Stimulated activated CD4-positive, alpha-beta T cell treated with anti-CD3 and anti-CD28 coated beads, Interleukin-15, amount 100 ng/mL, for 1 hour (primary cell): ENCODE results near the gene TMPRSS2.

Source experiments
- DNase-seq, 2 donors: peaks; one replicate each; pipeline ENCODE4 v3.0.0-alpha.2; 2020; ENCODE audit warnings: low read depth in 1 of 2, low spot score in 1 of 2

TMPRSS2 gene

DNA sequence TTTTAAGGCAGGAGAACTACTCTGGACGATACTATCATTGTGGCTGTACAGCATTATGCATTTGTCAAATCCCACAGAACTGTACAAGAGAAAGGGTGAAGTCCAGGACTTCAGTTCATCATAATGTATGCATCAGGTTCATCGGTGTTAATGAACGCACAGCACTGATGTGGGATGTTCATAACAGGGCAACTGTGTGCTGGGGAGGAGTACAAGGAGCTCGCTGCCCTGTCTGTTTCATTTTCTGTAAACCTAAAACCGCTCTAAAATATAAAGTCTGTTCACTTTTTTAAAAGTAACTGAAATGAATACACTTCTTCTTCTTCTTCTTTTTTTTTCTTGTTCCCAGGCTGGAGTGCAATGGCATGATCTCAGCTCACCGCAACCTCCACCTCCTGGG is 25.0 kb downstream of the TMPRSS2 start:
- no peak for DNase-seq

GRCh38 chr21:41482301-41482700 is 25.7 kb downstream of the TMPRSS2 start:
- no peak for DNase-seq

DNA sequence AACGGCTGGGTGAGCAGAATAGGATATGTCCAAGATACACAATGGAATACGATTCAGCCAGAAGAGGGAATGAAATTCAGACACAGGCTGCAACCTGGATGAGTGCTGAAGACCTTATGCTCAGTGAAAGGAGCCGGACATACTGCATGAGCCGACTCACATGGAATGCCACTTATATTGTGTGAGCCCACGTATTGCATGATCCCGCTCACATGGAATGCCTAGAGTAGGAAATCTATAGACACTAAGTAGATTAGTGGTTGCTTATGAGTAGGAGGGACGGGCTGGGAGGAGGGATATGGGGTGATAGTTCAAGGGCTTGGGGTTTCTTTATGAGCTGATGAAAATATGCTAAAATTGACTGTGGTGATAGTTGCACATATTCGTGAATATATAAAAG is 26.8 kb downstream of the TMPRSS2 start:
- DNase-seq, result no peak

GRCh38 chr21:41480086-41480690 is 27.8 kb downstream of the TMPRSS2 start:
- DNase-seq, result no peak

DNA sequence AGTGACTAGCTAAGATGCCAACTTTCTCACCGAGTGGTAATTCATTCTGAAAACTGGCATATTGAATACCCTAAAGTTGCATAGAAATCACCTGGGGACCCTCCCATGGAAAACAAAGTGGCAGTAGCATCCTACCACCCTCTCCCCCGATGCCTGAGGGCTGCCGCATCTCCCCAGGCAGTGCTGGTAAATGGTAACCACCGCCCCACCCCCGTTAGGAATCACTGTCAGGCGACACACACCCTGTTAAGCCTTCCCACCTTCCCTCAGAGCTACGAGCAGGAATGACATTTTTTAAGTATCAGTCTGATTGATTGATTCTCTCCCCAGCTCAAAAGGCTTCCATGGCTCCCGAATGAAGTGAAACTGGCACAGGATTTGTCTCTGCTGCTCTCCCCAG is 28.3 kb downstream of the TMPRSS2 start:
- no peak for DNase-seq

DNA sequence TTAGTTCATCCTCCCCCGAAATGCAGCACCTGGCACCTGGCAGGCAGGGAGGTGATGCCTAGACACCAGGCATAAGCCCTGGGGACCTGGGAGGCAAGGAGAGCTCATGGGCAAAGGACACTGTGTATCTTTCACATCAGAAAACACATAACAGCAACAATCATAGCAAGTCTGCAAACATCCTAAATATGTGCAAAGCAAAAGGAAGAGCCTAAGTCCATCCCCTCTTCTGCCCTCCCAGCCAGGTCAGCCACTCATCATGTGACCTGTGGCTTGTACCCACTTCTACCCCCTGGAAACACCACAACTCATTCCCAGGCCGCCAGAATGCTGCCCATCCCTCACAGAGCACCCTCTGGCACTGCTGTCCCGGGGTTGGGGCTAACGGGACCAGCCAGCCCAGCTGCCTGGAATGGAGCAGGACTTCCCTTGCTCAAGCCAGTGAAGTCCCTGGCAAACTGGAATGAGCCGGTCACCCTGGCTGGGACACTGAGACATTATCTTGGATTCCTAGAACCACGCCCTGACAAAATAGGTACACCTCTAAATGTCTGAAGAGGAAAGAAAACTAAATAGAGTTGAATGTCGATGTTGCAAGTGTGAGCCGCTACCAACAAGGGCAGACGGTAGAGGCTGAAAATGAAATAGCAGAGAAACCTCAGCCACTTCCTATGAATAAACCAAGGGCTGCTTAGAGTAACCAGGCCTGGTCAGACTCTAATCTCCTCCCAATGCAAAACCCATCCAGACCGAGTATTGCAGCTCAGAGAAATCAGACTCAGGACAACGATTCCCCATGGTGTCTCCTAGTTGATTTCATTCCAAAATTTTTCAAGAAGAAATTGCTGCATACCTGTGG is 29.4 kb downstream of the TMPRSS2 start:
- no peak for DNase-seq

DNA sequence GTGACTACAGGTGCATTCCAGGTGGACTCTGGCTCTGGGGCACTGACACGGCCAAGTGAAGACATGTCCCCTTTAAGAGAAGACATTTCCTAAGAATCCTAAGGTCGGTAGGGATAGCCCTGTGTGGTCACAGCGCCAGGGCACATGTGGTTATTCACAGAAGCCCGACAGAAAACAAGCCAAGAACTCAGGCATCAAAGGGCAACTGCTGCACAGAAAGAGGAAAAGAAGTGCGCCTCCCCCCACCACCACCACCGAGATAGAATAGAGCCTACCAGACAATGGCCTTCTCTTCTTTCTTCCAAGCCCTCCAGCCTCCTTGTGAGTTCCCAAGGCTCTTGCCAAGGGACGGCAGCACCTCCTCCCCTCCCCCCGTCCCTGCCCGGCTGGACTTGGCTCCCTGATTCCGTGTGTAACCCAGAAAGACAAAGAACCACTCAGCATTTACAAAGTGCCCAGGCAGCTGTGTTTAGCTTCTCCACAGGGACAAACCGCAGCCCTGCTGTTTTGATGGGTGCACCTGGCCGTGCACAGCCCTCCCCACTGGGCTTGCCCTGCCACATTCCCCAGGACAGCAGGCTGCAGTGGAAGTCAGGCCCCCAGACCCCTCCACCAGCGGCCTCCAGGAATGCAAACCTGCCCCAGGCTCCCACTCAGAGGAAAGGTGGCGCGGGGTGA is 30.2 kb downstream of the TMPRSS2 start:
- no peak for DNase-seq

- DNase-seq, result no peak
These were observed 32.1 kb downstream of the TMPRSS2 start for GRCh38 chr21:41475714-41476420.

DNA sequence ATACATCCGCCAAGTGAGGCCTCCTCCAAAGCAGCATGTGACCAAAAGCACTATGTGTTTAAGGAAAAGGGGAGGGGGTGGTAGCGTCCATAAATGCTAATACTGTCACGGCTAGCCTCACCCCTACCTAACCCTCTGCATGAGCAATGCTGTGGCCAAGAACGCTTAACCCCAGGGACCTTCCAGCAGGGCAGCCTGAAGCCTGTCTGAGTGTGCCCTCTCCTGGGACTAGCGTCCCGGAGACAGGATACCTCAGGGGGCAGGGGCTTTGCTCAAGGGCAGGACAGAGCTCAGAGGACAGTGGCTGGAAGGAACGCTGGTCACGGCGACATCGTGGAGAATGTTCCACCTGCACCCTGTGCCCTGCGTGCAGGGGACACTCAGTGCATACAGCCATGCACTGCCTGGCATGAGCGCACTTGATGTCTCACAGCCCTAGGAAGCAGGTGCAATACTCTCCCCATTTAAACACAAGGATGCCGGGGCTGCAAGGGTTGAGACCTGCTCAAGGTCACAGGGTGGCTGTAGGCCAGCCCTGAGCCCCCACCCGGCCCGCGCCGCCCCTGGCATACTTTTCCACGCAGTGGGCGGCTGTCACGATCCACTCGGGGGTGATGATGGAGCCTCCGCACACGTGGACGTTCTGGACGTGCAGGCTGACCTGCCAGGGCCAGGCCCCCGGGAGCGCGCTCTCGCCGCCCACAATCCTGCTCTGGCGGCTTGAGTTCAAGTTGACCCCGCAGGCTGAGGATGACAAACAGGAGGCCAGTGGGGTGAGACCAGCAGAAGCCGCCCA is 35.0 kb downstream of the TMPRSS2 start:
- DNase-seq, result no peak

DNA sequence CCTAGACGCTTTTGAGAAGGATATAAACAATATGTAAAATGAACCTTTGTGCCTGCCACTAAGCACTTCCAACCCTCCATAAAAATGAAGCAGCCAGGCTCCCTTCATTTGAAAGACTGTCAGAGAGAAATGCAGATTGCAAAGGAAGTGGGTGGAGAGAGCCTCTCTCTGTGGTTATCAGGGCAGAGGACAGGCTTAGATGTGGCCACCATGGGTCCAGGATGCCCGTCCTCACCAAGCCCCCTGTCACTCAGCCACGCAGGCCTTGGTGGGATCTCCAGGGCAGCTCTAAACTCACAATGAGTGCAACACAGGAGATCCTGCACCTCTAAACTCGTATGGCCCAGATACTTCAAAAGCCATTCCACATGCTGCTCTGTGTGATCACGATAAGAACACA is 37.9 kb downstream of the TMPRSS2 start:
- no peak for DNase-seq

DNA sequence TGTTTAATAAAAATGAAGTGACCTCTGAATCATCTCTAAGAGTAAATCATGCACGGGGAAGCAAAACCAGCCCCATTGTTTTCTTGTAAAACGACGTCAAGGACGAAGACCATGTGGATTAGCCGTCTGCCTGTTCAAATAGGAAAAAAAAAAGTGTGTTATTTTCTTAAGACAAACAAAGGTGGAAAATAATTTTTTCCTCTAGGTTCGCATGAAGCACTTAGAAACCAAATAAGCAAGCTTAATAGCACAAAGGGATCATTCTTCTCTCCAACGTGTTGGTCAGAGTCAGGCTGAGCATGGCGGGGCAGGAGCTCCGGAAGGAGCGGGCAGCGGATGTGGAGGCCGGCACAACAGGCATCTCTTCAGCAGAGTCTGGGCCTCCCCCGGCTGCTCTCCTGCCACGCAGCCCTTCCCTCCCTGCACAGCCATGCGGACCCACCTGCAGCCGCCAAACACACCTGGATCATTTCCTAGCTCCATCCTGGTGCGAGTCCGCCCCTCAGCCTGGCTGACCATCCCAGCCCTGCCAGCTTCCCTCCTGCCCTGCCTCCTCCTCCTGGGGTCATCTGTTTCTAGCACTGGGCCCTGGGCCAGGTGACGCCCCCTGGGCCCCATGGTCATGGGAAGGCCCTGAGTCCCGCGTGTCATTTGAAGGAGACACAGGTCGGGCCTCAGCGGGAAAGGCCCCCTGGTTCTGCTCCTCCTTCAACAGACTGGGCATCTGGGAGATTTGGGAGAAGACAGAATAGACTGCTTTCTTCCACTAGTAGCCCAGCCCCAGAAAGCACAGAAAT is 41.7 kb downstream of the TMPRSS2 start:
- DNase-seq, result no peak

- DNase-seq, result no peak
These were observed 42.7 kb downstream of the TMPRSS2 start for GRCh38 chr21:41465176-41465781.

GRCh38 chr21:41460578-41461527 is 47.1 kb downstream of the TMPRSS2 start:
- DNase-seq, result peak; percentile 14 to 29

DNA sequence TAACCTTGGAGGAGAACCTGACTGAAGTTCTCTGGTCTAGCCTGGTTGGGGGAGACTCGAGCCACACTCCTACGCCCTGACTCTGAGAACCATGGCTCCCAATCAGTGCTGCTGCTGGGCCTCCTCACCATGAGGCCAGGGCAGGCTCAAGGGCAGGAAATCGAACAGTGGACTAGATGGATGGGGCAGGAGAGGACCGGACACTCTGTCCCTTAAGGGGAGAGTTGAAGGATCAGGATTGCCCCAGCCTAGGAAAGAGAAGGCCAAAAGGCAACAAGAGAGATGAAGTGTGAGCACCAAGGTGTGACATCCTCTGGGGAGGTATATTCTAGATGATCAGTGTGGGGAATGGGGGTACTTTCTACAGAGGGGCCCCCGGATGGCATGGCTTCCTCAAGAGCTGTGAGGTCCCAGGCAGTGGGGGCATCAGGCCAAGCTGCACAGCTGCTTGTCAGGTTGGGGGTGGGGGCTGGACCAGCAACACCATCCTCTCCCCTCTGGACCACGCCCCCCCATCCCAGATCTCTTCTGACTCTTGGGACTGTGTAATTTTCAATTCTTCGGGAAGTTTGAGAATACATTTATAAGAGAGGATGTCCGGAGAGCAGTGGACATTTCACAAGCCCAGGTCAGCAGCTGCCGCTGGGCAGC is 47.9 kb downstream of the TMPRSS2 start:
- no peak for DNase-seq

GRCh38 chr21:41458559-41458958 is 49.4 kb downstream of the TMPRSS2 start:
- no peak for DNase-seq

DNA sequence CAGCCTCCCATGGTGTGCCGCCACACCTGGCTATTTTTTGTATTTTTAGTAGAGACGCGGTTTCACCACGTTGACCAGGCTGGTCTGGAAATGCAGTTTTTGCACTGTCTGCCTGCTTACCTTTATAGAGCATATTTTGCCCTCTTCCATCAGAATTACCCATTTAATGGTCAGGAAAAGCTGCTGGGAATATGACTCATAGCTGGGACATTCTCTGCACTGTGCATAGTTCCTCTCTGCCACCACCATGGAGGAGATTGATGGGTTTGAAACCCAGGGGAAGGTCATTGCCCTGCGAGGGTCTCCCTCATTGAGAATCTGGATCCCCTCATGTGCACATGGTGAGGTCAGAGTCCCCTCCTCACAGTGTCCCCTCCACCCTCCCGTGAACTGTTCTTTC is 49.8 kb downstream of the TMPRSS2 start:
- no peak for DNase-seq

- no peak for DNase-seq
These were observed 54.2 kb downstream of the TMPRSS2 start for GRCh38 chr21:41453761-41454160.

DNA sequence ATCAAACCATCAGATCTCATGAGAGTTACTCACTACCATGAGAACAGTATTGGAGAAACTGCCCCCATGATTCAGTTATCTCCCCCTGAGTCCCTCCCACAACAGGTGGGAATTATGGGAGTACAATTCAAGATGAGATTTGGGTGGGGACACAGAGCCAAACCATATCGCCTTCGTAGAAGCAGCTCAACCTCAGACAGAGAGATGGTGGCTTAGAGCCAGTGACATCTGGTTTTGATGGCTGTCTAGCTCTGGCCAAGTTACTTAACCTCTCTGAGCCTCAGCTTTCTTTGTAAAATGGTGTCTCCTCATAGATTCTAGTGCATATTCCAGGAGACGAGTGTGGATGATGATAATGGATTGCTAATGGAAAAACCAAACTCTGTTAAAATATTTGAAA is 54.8 kb downstream of the TMPRSS2 start:
- DNase-seq, result no peak
